Natural killer cell treated with Interleukin-12 subunit alpha and Interleukin-12 subunit beta and Interleukin-15 and Interleukin-18, amount 100 ng/mL, for 72 hours (primary cell): ENCODE results near the gene DCPS. TPM values are rescaled to one million over a fixed set of nuclear protein-coding genes. Genes with fewer than 3 reads are reported as not detected.
A peak's percentile ranks its signal among the peaks of the same experiment; 100 is the strongest.
"Not testable (repeated sequence)": the region's sequence is repeated elsewhere in the genome, so short reads cannot be mapped to it uniquely, and the experiment has no call there.

Experiments used
- ATAC-seq, 2 donors: fragments of 150-1000 bp; cut with Tn5 transposase in 1 of 2; sonication (Bioruptor Pico), chemical (Tn5 transposase) in 1 of 2; 2 replicates each; pipeline ENCODE4 v1.10.0; 2021
- DNase-seq: peaks from one replicate; pipeline ENCODE4 v3.0.0; 2022; ENCODE audit warnings: low spot score
- H3K27ac Mint-ChIP-seq, 2 donors: 1 replicate in 1 of 2; 2 replicates in 1 of 2; pipeline ENCODE4 v1.8.0; 2022; ENCODE audit warnings: mixed read lengths in 2 of 2, mild to moderate bottlenecking in 1 of 2, moderate library complexity in 1 of 2
- H3K27me3 Mint-ChIP-seq, 2 donors: 1 replicate in 1 of 2; 2 replicates in 1 of 2; pipeline ENCODE4 v1.8.0; 2022; ENCODE audit warnings: mixed read lengths in 2 of 2
- H3K36me3 Mint-ChIP-seq: one replicate; pipeline ENCODE4 v1.8.0; 2022; ENCODE audit warnings: mixed read lengths
- H3K4me1 Mint-ChIP-seq, 2 donors: 1 replicate in 1 of 2; 2 replicates in 1 of 2; pipeline ENCODE4 v1.8.0; 2022; ENCODE audit warnings: low read depth in 2 of 2, mixed read lengths in 2 of 2, mild to moderate bottlenecking in 1 of 2
- H3K4me3 Mint-ChIP-seq: one replicate; pipeline ENCODE4 v1.8.0; 2022; ENCODE audit warnings: mixed read lengths
- H3K9me3 Mint-ChIP-seq: 2 replicates; pipeline ENCODE4 v1.8.0; 2022; ENCODE audit warnings: mixed read lengths
- total RNA-seq, 2 donors: library from RNA; stranded (reverse); gene quantifications; one replicate each; pipeline ENCODE4 v1.2.3, GENCODE V29; 2022

DCPS gene
- total RNA-seq, 2 donors from 2014 or later = 32.8 to 46.7 TPM

DNA sequence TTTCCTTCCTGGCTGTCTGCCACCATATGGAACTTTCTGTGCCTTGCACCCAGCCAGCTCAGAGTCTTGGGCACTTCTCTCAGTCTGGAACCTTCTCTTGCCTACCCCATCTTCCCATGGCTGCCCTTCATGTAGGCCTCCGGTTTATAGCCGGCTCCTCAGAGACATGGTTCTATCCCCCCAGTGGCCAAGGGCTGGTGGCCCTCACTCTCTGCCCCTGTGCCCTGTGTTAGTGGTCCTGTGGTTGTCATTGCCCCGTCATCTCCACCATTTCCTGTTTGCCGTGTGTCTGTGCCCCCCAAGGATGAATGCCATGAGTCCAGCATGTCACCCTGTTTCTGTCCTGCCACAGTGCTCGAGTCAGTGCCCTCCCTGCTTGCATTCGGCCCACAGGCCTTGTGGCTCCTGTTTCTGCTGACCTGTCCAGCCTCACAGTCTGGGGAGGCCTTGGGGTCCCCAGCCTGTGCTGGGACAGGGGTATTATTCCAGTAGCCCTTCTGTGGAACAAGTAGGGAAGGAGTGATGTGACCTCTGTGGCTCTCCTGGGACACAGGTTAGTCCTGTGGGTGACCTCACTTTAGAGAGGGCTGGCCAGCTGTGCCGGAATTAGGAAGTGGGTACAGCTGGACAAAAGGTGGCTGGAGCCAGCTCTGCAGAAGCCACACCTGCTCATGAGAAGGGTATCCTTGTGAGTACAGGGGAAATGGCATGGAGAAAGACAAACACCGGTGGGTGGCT lies 82.3 kb downstream of the DCPS start:
- Mint-ChIP-seq H3K36me3 (no peaks in the 10 kb centered on the region), H3K9me3 (no peaks in the 10 kb centered on the region), H3K27ac (peak overlapping the region; percentile 63 to 84), H3K4me1 (peaks cover 18 to 33% of the 10 kb centered on the region in 2 donors), H3K4me3 (peak overlapping the region; percentile 8), H3K27me3 (no peaks in the 10 kb centered on the region)
- DNase-seq (no peak), ATAC-seq (peak; percentile 6 to 17)

DNA sequence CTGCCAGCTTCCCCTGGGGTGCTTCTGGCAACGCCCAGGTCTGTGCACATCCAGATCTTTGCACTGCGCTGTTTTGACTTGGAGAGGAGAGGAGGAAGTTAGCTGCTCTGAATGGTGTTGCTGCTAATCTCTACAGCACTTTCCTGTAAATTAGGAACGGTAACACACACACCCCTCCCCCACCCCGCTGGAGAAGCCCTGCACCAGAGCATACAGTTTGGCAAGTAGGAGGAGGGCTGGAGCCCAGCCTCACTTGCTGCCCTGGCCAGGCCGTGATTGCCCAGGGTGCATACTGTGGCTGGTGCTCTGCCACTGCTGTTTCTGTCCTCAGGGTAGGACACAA lies 82.8 kb downstream of the DCPS start:
- peak; percentile 16 to 26 for ATAC-seq
- peak overlapping the region; percentile 8 for H3K4me3 Mint-ChIP-seq
- H3K9me3 Mint-ChIP-seq, H3K36me3 Mint-ChIP-seq, H3K27me3 Mint-ChIP-seq, DNase-seq: not testable (repeated sequence)
- H3K27ac Mint-ChIP-seq = peak overlapping the region; percentile 63 to 84
- peaks cover 23 to 38% of the 10 kb centered on the region in 2 donors for H3K4me1 Mint-ChIP-seq

DNA sequence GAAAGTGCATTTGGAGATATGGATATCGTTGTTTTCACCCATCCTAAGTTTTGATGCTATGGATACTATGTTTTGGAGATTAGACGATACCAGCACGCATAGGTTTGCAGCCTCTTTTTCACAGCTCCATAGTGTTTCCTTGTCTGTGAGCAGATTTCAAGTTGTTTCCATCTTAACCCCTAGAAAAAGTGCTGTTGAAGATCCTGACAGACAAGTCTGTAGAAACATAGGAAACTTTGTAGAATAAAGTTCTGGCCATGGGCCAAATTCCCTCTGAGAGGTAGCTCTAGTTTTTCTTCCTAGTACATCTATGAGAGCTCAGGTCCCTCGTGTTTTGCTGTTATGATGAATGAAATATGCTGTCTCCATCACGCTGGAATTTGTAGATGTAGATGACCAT lies 84.0 kb downstream of the DCPS start:
- Mint-ChIP-seq H3K4me1 (peaks cover 35 to 49% of the 10 kb centered on the region in 2 donors), H3K36me3 (no peaks in the 10 kb centered on the region), H3K4me3 (no peak overlapping the region), H3K9me3 (no peaks in the 10 kb centered on the region), H3K27ac (no peak overlapping the region), H3K27me3 (no peaks in the 10 kb centered on the region)
- ATAC-seq = no peak
- DNase-seq = no peak

DNA sequence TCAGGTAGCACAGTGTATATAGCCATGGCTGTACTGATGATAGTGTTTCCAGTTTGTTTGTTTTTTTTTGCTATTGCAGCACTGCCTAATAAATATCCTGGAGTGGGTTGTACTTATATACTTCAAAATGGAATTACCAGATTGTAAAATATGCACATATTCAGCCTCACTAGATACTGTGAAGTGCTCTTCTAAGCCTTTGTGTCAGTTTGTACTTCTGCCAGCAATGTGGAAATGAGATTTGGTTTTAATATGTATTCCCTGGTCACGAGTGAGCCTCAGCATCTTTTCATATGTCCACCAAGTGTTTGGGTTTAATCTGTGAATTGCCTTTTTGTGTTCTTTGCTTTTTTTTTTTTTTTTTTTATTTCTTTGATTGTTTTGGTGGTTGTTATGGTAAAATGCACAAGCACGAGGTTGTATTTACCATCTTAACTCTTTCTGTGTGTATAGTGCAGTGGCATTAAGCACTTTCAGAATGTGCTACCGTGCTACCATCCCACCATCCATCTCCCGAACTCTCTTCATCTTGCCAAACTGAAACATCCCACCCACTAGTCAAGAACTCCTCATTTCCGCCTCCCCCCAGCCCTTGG lies 86.5 kb downstream of the DCPS start:
- Mint-ChIP-seq H3K27ac (peak overlapping the region in 1 of 2 donors; percentile 57), H3K36me3 (no peaks in the 10 kb centered on the region), H3K9me3 (no peaks in the 10 kb centered on the region), H3K4me3 (peak overlapping the region; percentile 26), H3K4me1 (peaks cover 39 to 57% of the 10 kb centered on the region in 2 donors), H3K27me3 (no peaks in the 10 kb centered on the region)
- no peak for DNase-seq
- ATAC-seq = no peak

DNA sequence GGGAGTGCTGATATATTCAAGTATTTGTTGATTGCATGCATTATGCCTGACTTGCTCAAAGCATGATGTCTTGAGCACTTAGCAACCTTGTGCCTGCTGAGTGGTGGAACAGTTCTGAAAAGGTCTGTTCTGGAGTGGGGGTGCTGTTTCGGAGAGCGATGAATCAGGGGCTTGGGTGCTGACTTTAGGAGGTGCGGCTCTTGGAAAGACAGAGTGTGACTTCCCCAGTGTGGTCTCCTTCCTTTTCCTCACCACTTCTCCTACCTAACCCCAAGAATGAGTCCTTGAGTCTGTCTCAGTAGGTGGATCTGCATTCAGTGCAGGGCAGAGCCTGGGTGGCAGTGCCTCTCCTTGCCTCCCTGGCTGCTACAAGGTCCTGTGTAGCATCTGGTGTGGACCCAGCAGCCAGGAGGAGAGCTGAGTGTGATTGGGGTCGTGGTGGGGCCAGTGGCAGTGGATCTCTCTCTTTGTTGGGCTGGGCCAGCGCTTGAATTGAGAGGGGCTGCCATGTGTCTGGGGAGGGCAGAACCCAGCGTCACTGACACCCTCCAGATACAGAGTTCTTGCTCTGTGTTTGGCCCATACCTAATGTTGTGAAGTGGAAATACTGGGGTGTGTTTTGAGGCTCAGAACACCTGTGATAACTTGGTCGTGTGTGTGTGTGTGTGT lies 87.6 kb downstream of the DCPS start:
- no peak for DNase-seq
- no peaks in the 10 kb centered on the region for H3K27me3 Mint-ChIP-seq
- no peaks in the 10 kb centered on the region for H3K9me3 Mint-ChIP-seq
- peaks cover 33 to 50% of the 10 kb centered on the region in 2 donors for H3K4me1 Mint-ChIP-seq
- H3K4me3 Mint-ChIP-seq = peak overlapping the region; percentile 26
- ATAC-seq = peak in 1 of 2 donors; percentile 3
- H3K27ac Mint-ChIP-seq = peak overlapping the region; percentile 57 to 85
- H3K36me3 Mint-ChIP-seq = no peaks in the 10 kb centered on the region

DNA sequence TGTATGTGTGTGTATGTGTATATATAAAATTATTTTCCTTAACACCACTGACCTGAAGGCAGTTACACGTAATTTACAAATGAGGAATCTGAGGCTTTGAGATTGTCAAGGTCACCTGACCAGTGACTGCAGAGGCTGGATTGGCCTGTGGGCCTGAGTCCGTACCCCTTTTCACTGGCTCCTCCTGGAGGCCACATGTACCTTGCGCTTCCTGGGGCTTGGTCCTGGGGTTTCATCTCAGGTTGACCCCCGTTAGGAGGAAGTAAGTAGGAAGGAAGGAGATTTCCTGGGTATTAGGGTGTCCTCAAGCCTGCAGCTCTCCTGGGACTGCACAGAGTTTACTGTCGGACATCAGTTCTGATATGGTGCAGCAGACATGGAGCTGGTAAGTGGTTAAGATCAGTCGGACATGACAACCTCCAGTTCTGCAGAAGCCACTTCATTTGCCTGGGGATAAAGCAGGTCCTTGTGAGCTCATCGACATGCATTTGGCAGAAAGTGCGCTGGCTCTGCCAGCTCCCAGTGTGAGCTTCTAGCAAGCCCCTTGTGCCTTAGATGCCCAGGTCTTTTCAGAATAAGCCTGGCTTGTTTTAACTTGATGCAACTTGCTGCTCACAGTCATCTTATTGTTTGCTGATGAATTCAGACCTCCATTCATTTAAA lies 88.2 kb downstream of the DCPS start:
- Mint-ChIP-seq H3K4me3 (peak overlapping the region; percentile 62), H3K9me3 (no peaks in the 10 kb centered on the region), H3K36me3 (no peaks in the 10 kb centered on the region), H3K4me1 (peaks cover 36 to 48% of the 10 kb centered on the region in 2 donors), H3K27ac (peak overlapping the region; percentile 80 to 85), H3K27me3 (no peaks in the 10 kb centered on the region)
- no peak for DNase-seq
- ATAC-seq = peak in 1 of 2 donors; percentile 62

DNA sequence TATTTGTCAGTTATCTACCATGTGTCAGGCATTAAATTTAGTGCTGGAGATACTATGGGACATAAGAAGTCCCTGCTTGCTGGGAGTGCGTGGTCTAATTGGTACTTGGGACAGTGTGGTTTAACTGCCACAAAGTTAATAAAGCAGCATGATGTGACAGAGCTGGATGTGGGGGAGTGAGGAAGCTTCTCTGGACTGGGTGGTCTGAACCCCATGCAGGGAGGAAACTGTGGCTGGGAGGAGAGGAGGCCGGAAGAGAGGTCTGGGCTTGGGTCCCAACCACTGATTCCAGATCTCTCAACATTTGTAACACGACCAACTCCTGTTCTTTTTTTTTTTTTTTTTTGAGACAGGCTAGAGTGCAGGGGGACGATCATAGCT lies 88.8 kb downstream of the DCPS start:
- peak overlapping the region; percentile 80 to 85 for H3K27ac Mint-ChIP-seq
- peak overlapping the region; percentile 62 for H3K4me3 Mint-ChIP-seq
- no peak for DNase-seq
- H3K4me1 Mint-ChIP-seq = peaks cover 41 to 49% of the 10 kb centered on the region in 2 donors
- H3K9me3 Mint-ChIP-seq = no peaks in the 10 kb centered on the region
- H3K36me3 Mint-ChIP-seq = no peaks in the 10 kb centered on the region
- no peaks in the 10 kb centered on the region for H3K27me3 Mint-ChIP-seq
- ATAC-seq = peak; percentile 43 to 53

DNA sequence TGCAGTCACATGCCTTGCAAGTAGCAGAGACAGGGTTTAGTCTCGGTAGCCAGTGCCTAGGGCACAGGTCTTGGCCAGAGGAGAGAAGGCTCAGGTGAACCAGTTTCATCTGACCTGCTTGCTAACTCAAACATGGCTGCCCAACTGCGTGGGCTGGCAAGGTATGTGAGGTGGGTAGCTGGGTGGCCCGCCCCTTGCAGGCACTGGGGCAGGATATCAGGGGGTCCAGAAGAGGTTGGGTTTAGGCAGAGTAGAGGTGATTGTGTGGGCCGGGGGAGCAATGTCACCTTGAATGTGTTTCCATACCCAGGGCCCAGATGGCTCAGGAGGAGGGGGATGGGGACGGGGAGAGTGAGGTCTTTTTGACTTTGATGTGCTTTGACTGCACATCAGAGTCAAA lies 89.3 kb downstream of the DCPS start:
- Mint-ChIP-seq H3K4me1 (peaks cover 41 to 46% of the 10 kb centered on the region in 2 donors), H3K4me3 (peak overlapping the region; percentile 62), H3K27me3 (no peaks in the 10 kb centered on the region), H3K36me3 (no peaks in the 10 kb centered on the region), H3K27ac (peak overlapping the region; percentile 80 to 85), H3K9me3 (no peaks in the 10 kb centered on the region)
- no peak for DNase-seq
- no peak for ATAC-seq

DNA sequence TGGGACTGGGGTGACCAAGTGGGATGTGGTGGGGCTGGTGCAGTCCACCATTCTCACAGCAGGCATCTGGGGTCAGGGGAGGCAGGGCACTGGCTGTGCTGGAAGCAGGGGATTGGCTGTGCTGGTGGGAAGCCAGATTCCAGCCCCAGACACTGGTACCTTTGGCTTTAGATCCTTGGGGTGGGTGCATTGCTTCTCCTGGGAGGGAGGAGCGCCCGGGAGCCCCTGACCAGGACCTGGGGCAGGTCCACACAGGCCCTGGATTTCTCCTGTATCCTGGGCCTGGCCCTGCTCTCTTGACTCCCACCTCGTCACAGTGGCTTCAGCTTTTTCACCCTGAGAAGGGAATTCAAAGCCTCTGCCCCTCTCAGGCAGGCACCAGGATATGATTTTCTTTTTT lies 90.2 kb downstream of the DCPS start:
- Mint-ChIP-seq H3K4me3 (no peak overlapping the region), H3K27me3 (no peaks in the 10 kb centered on the region), H3K4me1 (peaks cover 41 to 44% of the 10 kb centered on the region in 2 donors), H3K9me3 (no peaks in the 10 kb centered on the region), H3K36me3 (no peaks in the 10 kb centered on the region), H3K27ac (peak overlapping the region in 1 of 2 donors; percentile 53)
- no peak for ATAC-seq
- DNase-seq = no peak

DNA sequence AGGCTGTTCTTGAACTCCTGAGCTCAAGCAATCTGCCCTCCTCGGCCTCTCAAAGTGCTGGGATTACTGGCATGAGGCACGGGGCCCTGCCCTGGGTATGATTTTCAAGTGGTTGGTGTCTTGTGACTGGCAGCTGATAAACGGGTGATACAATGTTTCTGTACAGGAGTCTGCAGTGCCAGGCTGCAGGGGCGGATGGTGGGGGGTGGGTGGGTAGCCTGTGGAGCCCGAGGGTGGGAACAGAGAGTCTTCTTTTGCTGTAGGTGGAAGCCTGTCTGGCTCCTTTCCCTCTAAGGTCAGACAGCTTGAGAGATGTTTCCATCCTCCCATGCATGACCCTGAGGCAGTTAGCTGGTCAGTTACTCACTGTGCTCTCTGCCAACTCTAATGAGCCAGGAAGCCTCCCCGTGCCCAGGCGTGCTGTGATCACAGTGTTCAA lies 90.8 kb downstream of the DCPS start:
- not testable (repeated sequence) for H3K27me3 Mint-ChIP-seq, H3K4me3 Mint-ChIP-seq, H3K36me3 Mint-ChIP-seq, ATAC-seq, H3K9me3 Mint-ChIP-seq, DNase-seq
- H3K4me1 Mint-ChIP-seq = peaks cover 41 to 44% of the 10 kb centered on the region in 2 donors
- peak overlapping the region in 1 of 2 donors; percentile 53 for H3K27ac Mint-ChIP-seq

Other genes with a start within 250 kb of the DCPS start
- gene CDON, start 241.2 kb upstream of the DCPS start, total RNA-seq = 1 to 10 TPM in 1 of 2 donors, under 1 TPM in 1; 0.59 to 2.1 TPM
- 10 to 100 TPM; 36.5 to 53.5 TPM for gene RPUSD4, start 92.4 kb upstream of the DCPS start, total RNA-seq
- 10 to 100 TPM; 13.8 to 16.9 TPM for gene FAM118B, start 92.3 kb upstream of the DCPS start, total RNA-seq
- gene SRPRA, start 35.2 kb upstream of the DCPS start, total RNA-seq = 100 to 1,000 TPM; 197 to 213 TPM
- gene FOXRED1, start 34.9 kb upstream of the DCPS start, total RNA-seq = 10 to 100 TPM; 39.7 to 79.6 TPM
- gene TIRAP, start 21.0 kb upstream of the DCPS start, total RNA-seq = 10 to 100 TPM; 19.8 to 19.9 TPM
- gene ST3GAL4, start 51.6 kb downstream of the DCPS start, total RNA-seq = 10 to 100 TPM; 60.4 to 60.9 TPM